Esophagus muscularis mucosa (tissue), 4 donors: ENCODE data around the gene NELFB.

Experiments
- EP300 ChIP-seq: sonication (generic); formaldehyde crosslinking; IDR thresholded peaks from one replicate; pipeline ENCODE4 v1.6.1; 2017; ENCODE audit warnings: antibody characterized with exemption
- POLR2A ChIP-seq: fragments of 450-650 bp; IDR thresholded peaks from one replicate; pipeline ENCODE4 v1.6.1; 2017; ENCODE audit warnings: antibody characterized with exemption, moderate library complexity, mild to moderate bottlenecking, low read depth
- POLR2AphosphoS5 ChIP-seq, 2 donors: sonication (generic); formaldehyde crosslinking; IDR thresholded peaks; one replicate each; pipeline ENCODE4 v1.6.1; 2017; ENCODE audit warnings: antibody characterized with exemption in 2 of 2
- TF ChIP-seq, protein P1 (sequence below), 3 experiments: fragments of 200-600 bp in 2 of 3; fragments of 450-650 bp in 1 of 3; sonication (generic) in 2 of 3; IDR thresholded peaks; one replicate each; pipeline ENCODE4 v1.5.1; 2017 to 2019; ENCODE audit warnings: antibody characterized with exemption in 3 of 3, mild to moderate bottlenecking in 2 of 3, moderate library complexity in 1 of 3

GRCh38 chr9:137230705-137231371 is 24.3 kb upstream of the NELFB start, which contains the start of gene SLC34A3:
- no peak for TF ChIP-seq POLR2A
- TF ChIP-seq EP300, result no peak
- TF ChIP-seq, protein P1, sequence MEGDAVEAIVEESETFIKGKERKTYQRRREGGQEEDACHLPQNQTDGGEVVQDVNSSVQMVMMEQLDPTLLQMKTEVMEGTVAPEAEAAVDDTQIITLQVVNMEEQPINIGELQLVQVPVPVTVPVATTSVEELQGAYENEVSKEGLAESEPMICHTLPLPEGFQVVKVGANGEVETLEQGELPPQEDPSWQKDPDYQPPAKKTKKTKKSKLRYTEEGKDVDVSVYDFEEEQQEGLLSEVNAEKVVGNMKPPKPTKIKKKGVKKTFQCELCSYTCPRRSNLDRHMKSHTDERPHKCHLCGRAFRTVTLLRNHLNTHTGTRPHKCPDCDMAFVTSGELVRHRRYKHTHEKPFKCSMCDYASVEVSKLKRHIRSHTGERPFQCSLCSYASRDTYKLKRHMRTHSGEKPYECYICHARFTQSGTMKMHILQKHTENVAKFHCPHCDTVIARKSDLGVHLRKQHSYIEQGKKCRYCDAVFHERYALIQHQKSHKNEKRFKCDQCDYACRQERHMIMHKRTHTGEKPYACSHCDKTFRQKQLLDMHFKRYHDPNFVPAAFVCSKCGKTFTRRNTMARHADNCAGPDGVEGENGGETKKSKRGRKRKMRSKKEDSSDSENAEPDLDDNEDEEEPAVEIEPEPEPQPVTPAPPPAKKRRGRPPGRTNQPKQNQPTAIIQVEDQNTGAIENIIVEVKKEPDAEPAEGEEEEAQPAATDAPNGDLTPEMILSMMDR (IDR thresholded peaks at IDR 0.05), result no peak
- no peak for TF ChIP-seq POLR2AphosphoS5 (IDR thresholded peaks at IDR 0.05)
